K562 (cell line): ENCODE results near the gene GLRX2. TPM values are rescaled to one million over a fixed set of nuclear protein-coding genes. Genes with fewer than 3 reads are reported as not detected.

Experiments
- CHD1 ChIP-seq: fragments of 200-600 bp; sonication (generic); IDR thresholded peaks from one replicate; pipeline ENCODE4 v1.6.1; 2012; ENCODE audit warnings: mild to moderate bottlenecking, moderate library complexity, low read length, inconsistent platforms
- CHD2 ChIP-seq: IDR thresholded peaks from 2 replicates; pipeline ENCODE4 v1.6.1; 2011; ENCODE audit warnings: low read depth, low read length
- ETV1 ChIP-seq: fragments of 450-650 bp; conservative IDR thresholded peaks from 2 replicates; pipeline ENCODE4 v1.6.1; 2016; ENCODE audit warnings: missing genetic modification characterization, control low read depth, low read depth, missing compliant biosample characterization
- LEF1 ChIP-seq: fragments of 450-650 bp; IDR thresholded peaks from 2 replicates; pipeline ENCODE4 v1.6.1; 2016; ENCODE audit warnings: mild to moderate bottlenecking
- NCOR1 ChIP-seq: fragments of 450-650 bp; IDR thresholded peaks from 2 replicates; pipeline ENCODE4 v1.6.1; 2016; ENCODE audit warnings: mild to moderate bottlenecking, moderate library complexity
- NONO ChIP-seq, 2 experiments: fragments of 200-400 bp in 1 of 2; fragments of 450-650 bp in 1 of 2; formaldehyde crosslinking in 1 of 2; IDR thresholded peaks; 2 replicates each; pipeline ENCODE4 v1.6.1; 2017; ENCODE audit warnings: low read depth in 2 of 2, mild to moderate bottlenecking in 2 of 2, moderate library complexity in 2 of 2, low read length in 1 of 2
- RB1 ChIP-seq: fragments of 450-650 bp; IDR thresholded peaks from 2 replicates; pipeline ENCODE4 v1.6.1; 2017; ENCODE audit warnings: low read depth, mild to moderate bottlenecking
- ZBTB12 ChIP-seq: fragments of 250-450 bp; sonication (Bioruptor Pico); IDR thresholded peaks from 2 replicates; pipeline ENCODE4 v1.4.0; 2020
- ZNF282 ChIP-seq: sonication (generic); formaldehyde crosslinking; IDR thresholded peaks from 2 replicates; pipeline ENCODE4 v1.8.1; 2023; ENCODE audit warnings: missing genetic modification reagents
- ZNF586 ChIP-seq: fragments of 450-650 bp; formaldehyde crosslinking; conservative IDR thresholded peaks from 2 replicates; pipeline ENCODE4 v1.4.0; 2020; ENCODE audit warnings: mild to moderate bottlenecking, moderate library complexity
- ZNF668 ChIP-seq: fragments of 250-450 bp; sonication (Bioruptor Pico); IDR thresholded peaks from 2 replicates; pipeline ENCODE4 v1.8.0; 2022; ENCODE audit warnings: mild to moderate bottlenecking, inconsistent platforms
- polyA plus RNA-seq, 8 experiments: library from polyadenylated mRNA; depleted of rRNA in 4 of 8; stranded (reverse) in 5 of 8; unstranded in 3 of 8; fragments of >200 nt; fragmentation: Nextera tagmentation in 2 of 8; fragmentation: Illumina TruSeq in 1 of 8; extraction: Ambion mirVana in 2 of 8; extraction: Trizol in 1 of 8; gene quantifications; 2 replicates each; pipeline versions ENCODE4 v1.2.1 to v1.2.3, GENCODE V29; 2011 to 2014; ENCODE audit warnings: inconsistent platforms in 1 of 8, missing spikeins in 1 of 8
- total RNA-seq, 7 experiments: library from RNA; depleted of rRNA in 6 of 7; stranded (reverse); fragments of >200 nt in 6 of 7; fragmentation: Illumina TruSeq in 2 of 7; extraction: Trizol in 2 of 7; gene quantifications; 2 replicates each; pipeline versions ENCODE4 v1.2.1 to v1.2.3, GENCODE V29; 2011 to 2021; ENCODE audit warnings: low replicate concordance in 1 of 7
- TF ChIP-seq, protein P1 (sequence below): fragments of 450-650 bp; IDR thresholded peaks from 2 replicates; pipeline ENCODE4 v1.6.1; 2017; ENCODE audit warnings: antibody characterized with exemption
- TF ChIP-seq, protein P2 (sequence below), 2 experiments: fragments of 450-650 bp; IDR thresholded peaks; 2 replicates each; pipeline ENCODE4 v1.6.1; 2016; ENCODE audit warnings: mild to moderate bottlenecking in 2 of 2, borderline replicate concordance in 1 of 2, low read depth in 1 of 2, moderate library complexity in 1 of 2
- TF ChIP-seq, protein P3 (sequence below): fragments of 450-650 bp; formaldehyde crosslinking; conservative IDR thresholded peaks from 2 replicates; pipeline ENCODE4 v1.4.0; 2022; ENCODE audit warnings: mild to moderate bottlenecking, missing genetic modification characterization

Gene GLRX2
- total and polyA plus RNA-seq, 9 of the 15 experiments (the other 6 are each of a cell fraction or from before 2014, with no cell fraction given), result 13.3 to 82.6 (median 55.1) TPM

DNA sequence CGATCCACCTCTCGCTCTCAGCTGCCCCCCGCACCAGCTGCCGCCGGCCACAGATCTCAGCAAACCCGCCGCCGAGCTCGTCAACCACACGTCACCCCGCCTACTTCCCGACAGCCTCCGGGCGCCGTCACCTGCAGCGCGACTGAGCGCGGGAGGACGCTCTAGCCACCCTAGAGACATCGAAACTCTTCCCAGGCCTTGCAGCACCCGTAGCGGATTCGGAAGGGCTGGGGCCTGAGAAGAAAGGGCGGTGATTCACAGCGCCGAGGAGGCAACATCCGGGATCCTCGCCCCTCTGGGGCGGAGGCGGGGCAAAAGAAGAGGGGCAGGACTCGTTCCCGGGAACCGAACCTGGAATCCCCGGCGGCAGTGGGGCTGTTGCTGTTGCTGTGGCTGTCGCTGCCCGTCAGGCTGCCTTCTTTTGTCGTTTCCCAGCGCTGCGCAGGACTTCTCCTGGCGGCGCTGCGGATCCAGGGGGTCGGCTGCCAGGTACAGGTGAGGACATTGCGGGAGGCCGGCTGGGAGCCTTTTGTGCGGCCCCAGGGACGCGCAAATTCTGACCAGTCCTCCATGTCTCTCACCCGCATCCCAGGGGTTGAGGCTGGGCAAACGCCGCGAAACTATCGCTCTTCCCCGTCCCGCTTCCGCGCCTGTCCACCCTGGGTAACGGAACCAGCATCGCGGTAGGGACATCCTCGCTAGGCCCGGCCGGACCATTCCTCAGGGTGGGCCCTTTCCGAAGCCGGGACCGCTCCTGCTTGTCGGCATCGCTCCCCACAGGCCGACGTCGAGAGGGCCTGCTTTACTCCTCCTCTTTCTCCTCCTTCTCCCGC lies 45.7 kb downstream of the GLRX2 start, which contains the start of the genes RO60 and UCHL5 (continued):
- peak; percentile 74 for TF ChIP-seq ETV1 (tag)
- TF ChIP-seq NCOR1, result peak; percentile 68
- TF ChIP-seq, protein P1, sequence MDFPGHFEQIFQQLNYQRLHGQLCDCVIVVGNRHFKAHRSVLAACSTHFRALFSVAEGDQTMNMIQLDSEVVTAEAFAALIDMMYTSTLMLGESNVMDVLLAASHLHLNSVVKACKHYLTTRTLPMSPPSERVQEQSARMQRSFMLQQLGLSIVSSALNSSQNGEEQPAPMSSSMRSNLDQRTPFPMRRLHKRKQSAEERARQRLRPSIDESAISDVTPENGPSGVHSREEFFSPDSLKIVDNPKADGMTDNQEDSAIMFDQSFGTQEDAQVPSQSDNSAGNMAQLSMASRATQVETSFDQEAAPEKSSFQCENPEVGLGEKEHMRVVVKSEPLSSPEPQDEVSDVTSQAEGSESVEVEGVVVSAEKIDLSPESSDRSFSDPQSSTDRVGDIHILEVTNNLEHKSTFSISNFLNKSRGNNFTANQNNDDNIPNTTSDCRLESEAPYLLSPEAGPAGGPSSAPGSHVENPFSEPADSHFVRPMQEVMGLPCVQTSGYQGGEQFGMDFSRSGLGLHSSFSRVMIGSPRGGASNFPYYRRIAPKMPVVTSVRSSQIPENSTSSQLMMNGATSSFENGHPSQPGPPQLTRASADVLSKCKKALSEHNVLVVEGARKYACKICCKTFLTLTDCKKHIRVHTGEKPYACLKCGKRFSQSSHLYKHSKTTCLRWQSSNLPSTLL, result no peak
- TF ChIP-seq ZNF586 (CRISPR knock-in tag), result no peak
- peak in 1 of 2 experiments; percentile 41; a peak in 2 of 4 replicates for TF ChIP-seq NONO (IDR thresholded peaks at IDR 0.05; ENCODE audit: low read depth in 2 of 2, low read length in 1 of 2)
- TF ChIP-seq, protein P2, sequence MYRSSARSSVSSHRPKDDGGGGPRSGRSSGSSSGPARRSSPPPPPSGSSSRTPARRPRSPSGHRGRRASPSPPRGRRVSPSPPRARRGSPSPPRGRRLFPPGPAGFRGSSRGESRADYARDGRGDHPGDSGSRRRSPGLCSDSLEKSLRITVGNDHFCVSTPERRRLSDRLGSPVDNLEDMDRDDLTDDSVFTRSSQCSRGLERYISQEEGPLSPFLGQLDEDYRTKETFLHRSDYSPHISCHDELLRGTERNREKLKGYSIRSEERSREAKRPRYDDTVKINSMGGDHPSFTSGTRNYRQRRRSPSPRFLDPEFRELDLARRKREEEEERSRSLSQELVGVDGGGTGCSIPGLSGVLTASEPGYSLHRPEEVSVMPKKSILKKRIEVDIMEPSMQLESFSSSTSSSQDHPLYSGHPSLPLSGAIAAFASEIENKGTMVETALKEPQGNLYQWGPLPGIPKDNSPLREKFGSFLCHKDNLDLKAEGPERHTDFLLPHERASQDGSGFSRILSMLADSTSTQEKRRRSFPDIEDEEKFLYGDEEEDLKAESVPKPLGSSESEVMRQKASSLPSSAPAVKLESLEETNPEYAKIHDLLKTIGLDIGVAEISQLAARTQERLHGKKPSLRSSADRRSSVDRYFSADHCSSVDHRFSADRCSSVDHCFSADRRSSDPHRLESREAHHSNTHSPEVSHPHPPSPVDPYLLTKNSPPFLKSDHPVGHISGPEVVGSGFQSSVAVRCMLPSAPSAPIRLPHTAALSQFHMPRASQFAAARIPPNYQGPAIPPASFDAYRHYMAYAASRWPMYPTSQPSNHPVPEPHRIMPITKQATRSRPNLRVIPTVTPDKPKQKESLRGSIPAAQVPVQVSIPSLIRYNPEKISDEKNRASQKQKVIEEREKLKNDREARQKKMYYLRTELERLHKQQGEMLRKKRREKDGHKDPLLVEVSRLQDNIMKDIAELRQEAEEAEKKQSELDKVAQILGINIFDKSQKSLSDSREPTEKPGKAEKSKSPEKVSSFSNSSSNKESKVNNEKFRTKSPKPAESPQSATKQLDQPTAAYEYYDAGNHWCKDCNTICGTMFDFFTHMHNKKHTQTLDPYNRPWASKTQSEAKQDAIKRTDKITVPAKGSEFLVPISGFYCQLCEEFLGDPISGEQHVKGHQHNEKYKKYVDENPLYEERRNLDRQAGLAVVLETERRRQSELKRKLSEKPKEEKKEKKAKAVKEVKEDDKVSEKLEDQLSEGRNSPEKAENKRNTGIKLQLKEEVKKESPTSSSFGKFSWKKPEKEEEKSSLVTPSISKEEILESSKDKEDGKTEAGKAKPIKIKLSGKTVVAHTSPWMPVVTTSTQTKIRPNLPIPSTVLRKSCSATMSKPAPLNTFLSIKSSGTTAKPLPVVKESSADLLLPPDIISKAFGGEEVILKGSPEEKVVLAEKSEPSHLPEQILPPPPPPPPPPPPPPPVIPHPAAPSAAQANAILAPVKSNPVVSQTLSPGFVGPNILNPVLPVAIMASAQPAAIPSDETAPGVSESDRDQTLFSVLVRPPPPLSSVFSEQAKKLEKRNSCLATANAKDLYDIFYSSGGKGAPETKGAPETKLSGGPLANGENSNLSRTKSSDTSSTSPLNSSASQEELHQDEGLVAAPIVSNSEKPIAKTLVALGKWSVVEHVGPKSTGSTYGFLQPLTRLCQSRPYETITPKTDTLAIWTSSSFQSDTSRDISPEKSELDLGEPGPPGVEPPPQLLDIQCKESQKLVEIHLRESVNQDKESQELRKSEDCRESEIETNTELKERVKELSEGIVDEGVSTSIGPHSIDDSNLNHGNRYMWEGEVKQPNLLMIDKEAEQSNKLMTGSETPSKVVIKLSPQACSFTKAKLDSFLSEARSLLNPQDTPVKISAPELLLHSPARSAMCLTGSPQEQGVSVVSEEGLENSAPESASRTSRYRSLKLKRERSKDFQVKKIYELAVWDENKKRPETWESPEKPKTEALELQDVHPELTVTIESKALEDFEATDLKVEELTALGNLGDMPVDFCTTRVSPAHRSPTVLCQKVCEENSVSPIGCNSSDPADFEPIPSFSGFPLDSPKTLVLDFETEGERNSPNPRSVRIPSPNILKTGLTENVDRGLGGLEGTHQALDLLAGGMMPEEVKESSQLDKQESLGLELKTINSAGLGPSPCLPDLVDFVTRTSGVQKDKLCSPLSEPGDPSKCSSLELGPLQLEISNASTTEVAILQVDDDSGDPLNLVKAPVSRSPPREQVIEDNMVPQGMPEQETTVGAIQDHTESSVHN (IDR thresholded peaks at IDR 0.05; ENCODE audit: borderline replicate concordance in 1 of 2, low read depth in 1 of 2), result 0 out of 4 replicates have a peak, but pooled peaks of 1 of the 2 experiments have one; percentile 43
- 0 out of 2 replicates have a peak, but pooled peaks have one; percentile 12 for TF ChIP-seq LEF1
- TF ChIP-seq ZNF282, result 0 out of 2 replicates have a peak, but pooled peaks have one; percentile 57
- no peak for TF ChIP-seq ZNF668 (CRISPR knock-in tag)
- peak; percentile 94 for TF ChIP-seq ZBTB12 (CRISPR knock-in tag)
- peak; percentile 78 for TF ChIP-seq CHD1
- TF ChIP-seq CHD2, result peak; percentile 10; the same call in 1 of the 2 replicates
- TF ChIP-seq, protein P3, sequence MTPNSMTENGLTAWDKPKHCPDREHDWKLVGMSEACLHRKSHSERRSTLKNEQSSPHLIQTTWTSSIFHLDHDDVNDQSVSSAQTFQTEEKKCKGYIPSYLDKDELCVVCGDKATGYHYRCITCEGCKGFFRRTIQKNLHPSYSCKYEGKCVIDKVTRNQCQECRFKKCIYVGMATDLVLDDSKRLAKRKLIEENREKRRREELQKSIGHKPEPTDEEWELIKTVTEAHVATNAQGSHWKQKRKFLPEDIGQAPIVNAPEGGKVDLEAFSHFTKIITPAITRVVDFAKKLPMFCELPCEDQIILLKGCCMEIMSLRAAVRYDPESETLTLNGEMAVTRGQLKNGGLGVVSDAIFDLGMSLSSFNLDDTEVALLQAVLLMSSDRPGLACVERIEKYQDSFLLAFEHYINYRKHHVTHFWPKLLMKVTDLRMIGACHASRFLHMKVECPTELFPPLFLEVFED (CRISPR knock-in tag), result peak; percentile 86; the same call in 1 of the 2 replicates
- TF ChIP-seq RB1, result peak; percentile 97
